Measurements from ENCODE around the gene KCNQ1.

- TF ChIP-seq, protein P1, sequence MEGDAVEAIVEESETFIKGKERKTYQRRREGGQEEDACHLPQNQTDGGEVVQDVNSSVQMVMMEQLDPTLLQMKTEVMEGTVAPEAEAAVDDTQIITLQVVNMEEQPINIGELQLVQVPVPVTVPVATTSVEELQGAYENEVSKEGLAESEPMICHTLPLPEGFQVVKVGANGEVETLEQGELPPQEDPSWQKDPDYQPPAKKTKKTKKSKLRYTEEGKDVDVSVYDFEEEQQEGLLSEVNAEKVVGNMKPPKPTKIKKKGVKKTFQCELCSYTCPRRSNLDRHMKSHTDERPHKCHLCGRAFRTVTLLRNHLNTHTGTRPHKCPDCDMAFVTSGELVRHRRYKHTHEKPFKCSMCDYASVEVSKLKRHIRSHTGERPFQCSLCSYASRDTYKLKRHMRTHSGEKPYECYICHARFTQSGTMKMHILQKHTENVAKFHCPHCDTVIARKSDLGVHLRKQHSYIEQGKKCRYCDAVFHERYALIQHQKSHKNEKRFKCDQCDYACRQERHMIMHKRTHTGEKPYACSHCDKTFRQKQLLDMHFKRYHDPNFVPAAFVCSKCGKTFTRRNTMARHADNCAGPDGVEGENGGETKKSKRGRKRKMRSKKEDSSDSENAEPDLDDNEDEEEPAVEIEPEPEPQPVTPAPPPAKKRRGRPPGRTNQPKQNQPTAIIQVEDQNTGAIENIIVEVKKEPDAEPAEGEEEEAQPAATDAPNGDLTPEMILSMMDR (conservative IDR thresholded peaks at IDR 0.05; ENCODE audit: low read length), result no peak
- no peak for TF ChIP-seq EZH2phosphoT487 (IDR thresholded peaks at IDR 0.05; ENCODE audit: borderline replicate concordance)
These were observed 229.2 kb downstream of the KCNQ1 start for GRCh38 chr11:2673871-2674471.

Measured in Loucy (cell line).